ENCODE data around the gene MS4A3. TPM values are rescaled to one million over a fixed set of nuclear protein-coding genes. Genes with fewer than 3 reads are reported as not detected.

Gene MS4A3
- total and polyA plus RNA-seq, 9 of the 15 experiments (the other 6 are each of a cell fraction or from before 2014, with no cell fraction given): 3.4 to 94.5 (median 58.8) TPM

DNA sequence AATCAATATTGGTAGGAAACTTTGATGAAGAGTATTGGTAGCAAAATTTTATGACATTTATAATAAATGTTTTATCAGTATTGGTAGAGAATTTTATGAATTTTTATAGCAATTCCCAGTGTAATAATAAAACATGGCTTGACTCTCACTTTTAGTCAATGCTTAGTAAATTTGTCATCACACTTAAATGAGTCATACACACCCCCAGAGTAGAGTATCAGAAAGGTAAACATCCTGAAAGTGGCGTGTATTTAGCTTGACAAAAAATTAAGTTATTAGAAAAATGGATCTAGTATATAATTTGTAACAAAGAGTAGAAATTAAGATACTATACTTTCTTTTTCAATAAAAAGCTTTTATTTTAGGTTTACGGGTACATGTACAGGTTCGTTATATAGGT, 2.6 kb downstream of the MS4A3 start (continued):
- TF ChIP-seq MGA (IDR thresholded peaks at IDR 0.05) (no peak), DPF2 (IDR thresholded peaks at IDR 0.05) (peak; percentile 53; the same call in 1 of the 2 replicates), CREM (IDR thresholded peaks at IDR 0.05; ENCODE audit: low read depth) (no peak), DNMT1 (IDR thresholded peaks at IDR 0.05) (no peak), GATAD2A (IDR thresholded peaks at IDR 0.05) (no peak), ERF (CRISPR knock-in tag; IDR thresholded peaks at IDR 0.05) (no peak), THRAP3 (IDR thresholded peaks at IDR 0.05; ENCODE audit: borderline replicate concordance) (no peak), EGR1 (conservative IDR thresholded peaks at IDR 0.05) (peak; percentile 80), SMARCE1 (IDR thresholded peaks at IDR 0.05) (peak; percentile 44; the same call in 1 of the 2 replicates), MBD2 (IDR thresholded peaks at IDR 0.05; ENCODE audit: borderline replicate concordance, low read depth) (no peak), PHF21A (IDR thresholded peaks at IDR 0.05; ENCODE audit: borderline replicate concordance, low read depth) (no peak), ZBTB34 (CRISPR knock-in tag; IDR thresholded peaks at IDR 0.05) (no peak), ZNF232 (CRISPR knock-in tag; IDR thresholded peaks at IDR 0.05) (no peak)
- TF ChIP-seq, protein P1, sequence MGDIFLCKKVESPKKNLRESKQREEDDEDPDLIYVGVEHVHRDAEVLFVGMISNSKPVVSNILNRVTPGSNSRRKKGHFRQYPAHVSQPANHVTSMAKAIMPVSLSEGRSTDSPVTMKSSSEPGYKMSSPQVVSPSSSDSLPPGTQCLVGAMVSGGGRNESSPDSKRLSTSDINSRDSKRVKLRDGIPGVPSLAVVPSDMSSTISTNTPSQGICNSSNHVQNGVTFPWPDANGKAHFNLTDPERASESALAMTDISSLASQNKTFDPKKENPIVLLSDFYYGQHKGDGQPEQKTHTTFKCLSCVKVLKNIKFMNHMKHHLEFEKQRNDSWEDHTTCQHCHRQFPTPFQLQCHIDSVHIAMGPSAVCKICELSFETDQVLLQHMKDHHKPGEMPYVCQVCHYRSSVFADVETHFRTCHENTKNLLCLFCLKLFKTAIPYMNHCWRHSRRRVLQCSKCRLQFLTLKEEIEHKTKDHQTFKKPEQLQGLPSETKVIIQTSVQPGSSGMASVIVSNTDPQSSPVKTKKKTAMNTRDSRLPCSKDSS (IDR thresholded peaks at IDR 0.05; ENCODE audit: low read depth, partially characterized antibody): no peak
- TF ChIP-seq, protein P2, sequence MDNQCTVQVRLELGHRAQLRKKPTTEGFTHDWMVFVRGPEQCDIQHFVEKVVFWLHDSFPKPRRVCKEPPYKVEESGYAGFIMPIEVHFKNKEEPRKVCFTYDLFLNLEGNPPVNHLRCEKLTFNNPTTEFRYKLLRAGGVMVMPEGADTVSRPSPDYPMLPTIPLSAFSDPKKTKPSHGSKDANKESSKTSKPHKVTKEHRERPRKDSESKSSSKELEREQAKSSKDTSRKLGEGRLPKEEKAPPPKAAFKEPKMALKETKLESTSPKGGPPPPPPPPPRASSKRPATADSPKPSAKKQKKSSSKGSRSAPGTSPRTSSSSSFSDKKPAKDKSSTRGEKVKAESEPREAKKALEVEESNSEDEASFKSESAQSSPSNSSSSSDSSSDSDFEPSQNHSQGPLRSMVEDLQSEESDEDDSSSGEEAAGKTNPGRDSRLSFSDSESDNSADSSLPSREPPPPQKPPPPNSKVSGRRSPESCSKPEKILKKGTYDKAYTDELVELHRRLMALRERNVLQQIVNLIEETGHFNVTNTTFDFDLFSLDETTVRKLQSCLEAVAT (IDR thresholded peaks at IDR 0.05): no peak

Data from K562 (cell line).